ENCODE measurements around the gene GRIK4. TPM values are rescaled to one million over a fixed set of nuclear protein-coding genes. Genes with fewer than 3 reads are reported as not detected.

GRIK4 gene
- total and polyA plus RNA-seq, 9 of the 15 experiments (the other 6 are each of a cell fraction or from before 2014, with no cell fraction given) = not detected

DNA sequence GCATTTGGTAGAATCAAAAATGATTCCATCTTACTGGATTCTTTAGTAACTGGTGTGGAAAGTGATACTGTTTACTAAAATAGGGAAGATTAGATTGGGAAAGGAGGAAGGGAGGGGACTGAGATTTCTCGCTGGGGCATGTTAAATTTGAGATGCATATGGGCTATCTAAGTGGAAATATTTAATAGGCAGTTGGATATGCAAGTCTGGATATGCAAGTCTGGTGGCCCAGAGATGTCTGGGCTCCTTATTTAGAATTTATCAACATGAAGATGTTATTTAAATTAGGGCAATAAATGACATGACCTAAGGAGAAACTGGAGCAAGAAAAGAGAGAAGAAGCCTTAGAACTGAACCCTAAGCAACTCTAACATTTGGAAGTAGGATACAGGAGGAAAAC is 495.4 kb downstream of the GRIK4 start (continued):
- TF ChIP-seq, protein P1, sequence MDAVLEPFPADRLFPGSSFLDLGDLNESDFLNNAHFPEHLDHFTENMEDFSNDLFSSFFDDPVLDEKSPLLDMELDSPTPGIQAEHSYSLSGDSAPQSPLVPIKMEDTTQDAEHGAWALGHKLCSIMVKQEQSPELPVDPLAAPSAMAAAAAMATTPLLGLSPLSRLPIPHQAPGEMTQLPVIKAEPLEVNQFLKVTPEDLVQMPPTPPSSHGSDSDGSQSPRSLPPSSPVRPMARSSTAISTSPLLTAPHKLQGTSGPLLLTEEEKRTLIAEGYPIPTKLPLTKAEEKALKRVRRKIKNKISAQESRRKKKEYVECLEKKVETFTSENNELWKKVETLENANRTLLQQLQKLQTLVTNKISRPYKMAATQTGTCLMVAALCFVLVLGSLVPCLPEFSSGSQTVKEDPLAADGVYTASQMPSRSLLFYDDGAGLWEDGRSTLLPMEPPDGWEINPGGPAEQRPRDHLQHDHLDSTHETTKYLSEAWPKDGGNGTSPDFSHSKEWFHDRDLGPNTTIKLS (IDR thresholded peaks at IDR 0.05; ENCODE audit: borderline replicate concordance, low read depth) = no peak
- TF ChIP-seq TRIM24 (IDR thresholded peaks at IDR 0.05) (no peak), ZNF79 (CRISPR knock-in tag; IDR thresholded peaks at IDR 0.05; ENCODE audit: low read depth) (no peak)

DNA sequence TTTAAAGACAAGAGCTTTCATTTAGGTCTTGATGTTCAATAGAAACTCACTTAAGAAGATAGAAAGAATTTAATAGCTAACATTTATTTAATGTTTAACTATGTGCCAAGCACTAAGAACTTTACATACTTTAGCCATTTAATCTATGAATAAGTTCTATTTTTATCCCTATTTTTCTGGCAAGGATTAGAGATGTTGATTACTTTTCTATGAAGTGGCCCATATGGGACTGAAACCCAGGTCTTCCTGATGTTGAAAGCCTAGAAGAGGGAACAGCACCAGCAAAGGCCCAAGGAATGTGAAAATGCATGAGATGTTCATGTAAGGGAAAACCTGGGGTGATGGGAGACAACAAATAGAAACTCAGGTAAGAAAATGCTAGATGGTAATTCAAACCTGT is 497.0 kb downstream of the GRIK4 start:
- no peak overlapping the region for H3K4me2 ChIP-seq (ENCODE audit: insufficient read depth, low read length)
- BruUV-seq (replicated peaks) = no TSS peak
- POLR2A ChIA-PET = no interaction called here
- H4K20me1 ChIP-seq (replicated peaks; ENCODE audit: control insufficient read depth, insufficient read depth, low read length) = no peaks in the 10 kb centered on the region; the same call in 1 of the 2 replicates
- H3K4me3 ChIP-seq = no peak overlapping the region
- no peak for ATAC-seq
- no peaks in the 10 kb centered on the region for H3K79me2 ChIP-seq (ENCODE audit: control insufficient read depth, insufficient read depth, low read length)
- FAIRE-seq = no peak
- CTCF ChIA-PET (ENCODE audit: low intra/inter-chr PET ratio) = no interaction called here
- DNase-seq (ENCODE audit: extremely low read depth in 1 of 4, low spot score in 3 of 4) = no peak
- no peak for TF ChIP-seq NR2C1 (IDR thresholded peaks at IDR 0.05)
- no peak for TF ChIP-seq NR2C1 (tag; IDR thresholded peaks at IDR 0.05)
- TF ChIP-seq HDAC6 (IDR thresholded peaks at IDR 0.05; ENCODE audit: low read depth, low read length) = no peak
- TF ChIP-seq C11orf30 (IDR thresholded peaks at IDR 0.05; ENCODE audit: low read depth) = no peak
- TF ChIP-seq ZNF354B (CRISPR knock-in tag; IDR thresholded peaks at IDR 0.05) = no peak
- TF ChIP-seq ZNF780A (CRISPR knock-in tag; IDR thresholded peaks at IDR 0.05) = no peak
- no peak for TF ChIP-seq HNRNPH1 (optimal IDR thresholded peaks at IDR 0.05; ENCODE audit: low read depth, low read length)
- TF ChIP-seq ZFP1 (CRISPR knock-in tag; IDR thresholded peaks at IDR 0.05) = no peak
- no peak for TF ChIP-seq OTX1 (CRISPR knock-in tag; IDR thresholded peaks at IDR 0.05)
- TF ChIP-seq, protein P2, sequence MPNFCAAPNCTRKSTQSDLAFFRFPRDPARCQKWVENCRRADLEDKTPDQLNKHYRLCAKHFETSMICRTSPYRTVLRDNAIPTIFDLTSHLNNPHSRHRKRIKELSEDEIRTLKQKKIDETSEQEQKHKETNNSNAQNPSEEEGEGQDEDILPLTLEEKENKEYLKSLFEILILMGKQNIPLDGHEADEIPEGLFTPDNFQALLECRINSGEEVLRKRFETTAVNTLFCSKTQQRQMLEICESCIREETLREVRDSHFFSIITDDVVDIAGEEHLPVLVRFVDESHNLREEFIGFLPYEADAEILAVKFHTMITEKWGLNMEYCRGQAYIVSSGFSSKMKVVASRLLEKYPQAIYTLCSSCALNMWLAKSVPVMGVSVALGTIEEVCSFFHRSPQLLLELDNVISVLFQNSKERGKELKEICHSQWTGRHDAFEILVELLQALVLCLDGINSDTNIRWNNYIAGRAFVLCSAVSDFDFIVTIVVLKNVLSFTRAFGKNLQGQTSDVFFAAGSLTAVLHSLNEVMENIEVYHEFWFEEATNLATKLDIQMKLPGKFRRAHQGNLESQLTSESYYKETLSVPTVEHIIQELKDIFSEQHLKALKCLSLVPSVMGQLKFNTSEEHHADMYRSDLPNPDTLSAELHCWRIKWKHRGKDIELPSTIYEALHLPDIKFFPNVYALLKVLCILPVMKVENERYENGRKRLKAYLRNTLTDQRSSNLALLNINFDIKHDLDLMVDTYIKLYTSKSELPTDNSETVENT (CRISPR knock-in tag; IDR thresholded peaks at IDR 0.05) = no peak
- no peak for TF ChIP-seq ZBTB17 (CRISPR knock-in tag; IDR thresholded peaks at IDR 0.05)
- TF ChIP-seq, protein P3, sequence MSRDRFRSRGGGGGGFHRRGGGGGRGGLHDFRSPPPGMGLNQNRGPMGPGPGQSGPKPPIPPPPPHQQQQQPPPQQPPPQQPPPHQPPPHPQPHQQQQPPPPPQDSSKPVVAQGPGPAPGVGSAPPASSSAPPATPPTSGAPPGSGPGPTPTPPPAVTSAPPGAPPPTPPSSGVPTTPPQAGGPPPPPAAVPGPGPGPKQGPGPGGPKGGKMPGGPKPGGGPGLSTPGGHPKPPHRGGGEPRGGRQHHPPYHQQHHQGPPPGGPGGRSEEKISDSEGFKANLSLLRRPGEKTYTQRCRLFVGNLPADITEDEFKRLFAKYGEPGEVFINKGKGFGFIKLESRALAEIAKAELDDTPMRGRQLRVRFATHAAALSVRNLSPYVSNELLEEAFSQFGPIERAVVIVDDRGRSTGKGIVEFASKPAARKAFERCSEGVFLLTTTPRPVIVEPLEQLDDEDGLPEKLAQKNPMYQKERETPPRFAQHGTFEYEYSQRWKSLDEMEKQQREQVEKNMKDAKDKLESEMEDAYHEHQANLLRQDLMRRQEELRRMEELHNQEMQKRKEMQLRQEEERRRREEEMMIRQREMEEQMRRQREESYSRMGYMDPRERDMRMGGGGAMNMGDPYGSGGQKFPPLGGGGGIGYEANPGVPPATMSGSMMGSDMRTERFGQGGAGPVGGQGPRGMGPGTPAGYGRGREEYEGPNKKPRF (IDR thresholded peaks at IDR 0.05; ENCODE audit: low read depth, low read length) = no peak
- no peaks in the 10 kb centered on the region; the same call in 1 of the 2 replicates for H3K9me3 ChIP-seq (replicated peaks; ENCODE audit: control insufficient read depth, insufficient read depth, low read depth, low read length)
- no peak overlapping the region for H3K27ac ChIP-seq (ENCODE audit: extremely low read depth, low read depth, low read length)
- intact Hi-C loops (cut with micrococcal nuclease) = no loop called here
- H3K36me3 ChIP-seq (ENCODE audit: control insufficient read depth, insufficient read depth, low read length) = no peaks in the 10 kb centered on the region
- no peaks in the 10 kb centered on the region for H3K9me1 ChIP-seq (ENCODE audit: control insufficient read depth, insufficient read depth, low read length)
- in situ Hi-C loops (cut with MboI) = no loop called here
- H3K27me3 ChIP-seq (ENCODE audit: control insufficient read depth in 2 of 2, insufficient read depth in 2 of 2, low read length in 2 of 2) = no peaks in the 10 kb centered on the region
- no peak overlapping the region for H3K9ac ChIP-seq (ENCODE audit: insufficient read depth in 1 of 2, low read depth in 2 of 2, low read length in 2 of 2)
- no peaks in the 10 kb centered on the region for H3K4me1 ChIP-seq (replicated peaks in 1 of 2; ENCODE audit: control insufficient read depth in 2 of 2, insufficient read depth in 2 of 2, low read length in 2 of 2)
- H2AFZ ChIP-seq (ENCODE audit: low read depth, low read length) = no peak overlapping the region

All from K562 (cell line).